IPS-20b (cell line): ENCODE data around the gene CIART.

Experiments
- H3K27ac ChIP-seq: one replicate; pipeline ENCODE4 v1.5.1; 2013; ENCODE audit warnings: low read length
- H3K27me3 ChIP-seq: 2 replicates; pipeline ENCODE4 v1.6.1; 2013; ENCODE audit warnings: mild to moderate bottlenecking, low read length, inconsistent platforms; ENCODE audit not compliant: insufficient read depth
- H3K36me3 ChIP-seq: 2 replicates; pipeline ENCODE4 v1.6.1; 2013; ENCODE audit warnings: low read depth, mild to moderate bottlenecking, inconsistent platforms, low read length, moderate library complexity; ENCODE audit not compliant: insufficient read depth
- H3K4me1 ChIP-seq: 2 replicates; pipeline ENCODE4 v1.6.1; 2013; ENCODE audit warnings: mild to moderate bottlenecking, control low read depth, inconsistent platforms, low read length, moderate library complexity; ENCODE audit not compliant: insufficient read depth
- H3K4me3 ChIP-seq: 2 replicates; pipeline ENCODE4 v1.5.1; 2013; ENCODE audit warnings: mild to moderate bottlenecking, low read length, inconsistent platforms
- H3K9ac ChIP-seq: 2 replicates; pipeline ENCODE4 v1.6.1; 2013; ENCODE audit warnings: low read depth, mild to moderate bottlenecking, inconsistent platforms, low read length, moderate library complexity
- H3K9me3 ChIP-seq: 2 replicates; pipeline ENCODE4 v1.6.1; 2013; ENCODE audit warnings: mild to moderate bottlenecking, low read depth, low read length, inconsistent platforms; ENCODE audit not compliant: insufficient read depth

Gene CIART

GRCh38 chr1:150267896-150268295, 14.5 kb upstream of the CIART start:
- peak overlapping the region; percentile 84 for H3K27ac ChIP-seq

GRCh38 chr1:150268340-150268704, 14.0 kb upstream of the CIART start:
- Histone ChIP-seq H3K4me3 (peak overlapping the region; percentile 97), H3K36me3 (peaks cover 40% of the 10 kb centered on the region), H3K9me3 (no peaks in the 10 kb centered on the region), H3K9ac (peak overlapping the region; percentile 96), H3K27ac (peak overlapping the region; percentile 84), H3K27me3 (no peaks in the 10 kb centered on the region), H3K4me1 (peaks cover 13% of the 10 kb centered on the region; the same call in 1 of the 2 replicates)

More at GRCh38 chr1:150267896-150268295, 14.5 kb upstream of the CIART start:
- Histone ChIP-seq H3K27me3 (no peaks in the 10 kb centered on the region), H3K36me3 (peaks cover 45% of the 10 kb centered on the region), H3K4me1 (peaks cover 10% of the 10 kb centered on the region; the same call in 1 of the 2 replicates), H3K4me3 (peak overlapping the region; percentile 97), H3K9me3 (no peaks in the 10 kb centered on the region), H3K9ac (peak overlapping the region; percentile 96)

GRCh38 chr1:150268705-150269403, 13.5 kb upstream of the CIART start, which contains the start of gene APH1A:
TSS of gene APH1A (minus strand) at chr1:150269016. CDS start at chr1:150268810, 206 bp downstream.
- Histone ChIP-seq H3K4me1 (peaks cover 15% of the 10 kb centered on the region; the same call in 1 of the 2 replicates), H3K36me3 (peaks cover 35% of the 10 kb centered on the region), H3K9me3 (no peaks in the 10 kb centered on the region), H3K4me3 (peak within 1 kb of the TSS; percentile 97), H3K27ac (peak within 1 kb of the TSS; percentile 84), H3K27me3 (no peaks in the 10 kb centered on the region), H3K9ac (peak within 1 kb of the TSS; percentile 96)

- Histone ChIP-seq H3K9me3 (no peaks in the 10 kb centered on the region), H3K27me3 (no peaks in the 10 kb centered on the region), H3K27ac (peak overlapping the region; percentile 83), H3K36me3 (peaks cover 29% of the 10 kb centered on the region), H3K4me3 (peak overlapping the region; percentile 97), H3K4me1 (peaks cover 15% of the 10 kb centered on the region; the same call in 1 of the 2 replicates), H3K9ac (peak overlapping the region; percentile 96; the same call in 1 of the 2 replicates)
Observed at GRCh38 chr1:150269451-150269850, 12.9 kb upstream of the CIART start.

GRCh38 chr1:150271291-150271959, 10.9 kb upstream of the CIART start:
- Histone ChIP-seq H3K4me1 (peaks cover 15% of the 10 kb centered on the region; the same call in 1 of the 2 replicates), H3K4me3 (no peak overlapping the region), H3K36me3 (peaks cover 16% of the 10 kb centered on the region), H3K27me3 (no peaks in the 10 kb centered on the region), H3K27ac (no peak overlapping the region), H3K9me3 (no peaks in the 10 kb centered on the region), H3K9ac (no peak overlapping the region)

- H3K36me3 ChIP-seq, result 0 out of 2 replicates have a peak, but pooled peaks cover 9% of the 10 kb centered on the region
- peaks cover 12% of the 10 kb centered on the region; the same call in 1 of the 2 replicates for H3K4me1 ChIP-seq
- H3K27ac ChIP-seq, result no peak overlapping the region
- H3K9ac ChIP-seq, result peak overlapping the region; percentile 78; the same call in 1 of the 2 replicates
- H3K27me3 ChIP-seq, result no peaks in the 10 kb centered on the region
- H3K4me3 ChIP-seq, result peak overlapping the region; percentile 69
- no peaks in the 10 kb centered on the region for H3K9me3 ChIP-seq
Observed at GRCh38 chr1:150273311-150273710, 9.0 kb upstream of the CIART start.

- H3K4me1 ChIP-seq, result no peaks in the 10 kb centered on the region
- no peak overlapping the region for H3K27ac ChIP-seq
- no peak overlapping the region for H3K9ac ChIP-seq
- peaks cover 12% of the 10 kb centered on the region for H3K27me3 ChIP-seq
- H3K36me3 ChIP-seq, result peaks cover 18% of the 10 kb centered on the region; the same call in 1 of the 2 replicates
- H3K9me3 ChIP-seq, result no peaks in the 10 kb centered on the region
- no peak overlapping the region for H3K4me3 ChIP-seq
Observed at GRCh38 chr1:150280138-150280707, 2.1 kb upstream of the CIART start.

- H3K36me3 ChIP-seq, result peaks cover 15% of the 10 kb centered on the region; the same call in 1 of the 2 replicates
- no peaks in the 10 kb centered on the region for H3K9me3 ChIP-seq
- peaks cover 12% of the 10 kb centered on the region for H3K27me3 ChIP-seq
- H3K9ac ChIP-seq, result peak overlapping the region; percentile 78; the same call in 1 of the 2 replicates
- peak overlapping the region; percentile 42 for H3K27ac ChIP-seq
- H3K4me1 ChIP-seq, result no peaks in the 10 kb centered on the region
- peak overlapping the region; percentile 72 for H3K4me3 ChIP-seq
Observed at GRCh38 chr1:150281221-150281757, 1.1 kb upstream of the CIART start.

- H3K9ac ChIP-seq, result peak overlapping the region; percentile 66; the same call in 1 of the 2 replicates
- H3K27ac ChIP-seq, result no peak overlapping the region
- H3K4me3 ChIP-seq, result peak overlapping the region; percentile 71
Observed at GRCh38 chr1:150282558-150282958, 204 bp downstream of the CIART start.

GRCh38 chr1:150283260-150283659, 906 bp downstream of the CIART start:
- Histone ChIP-seq H3K27ac (no peak overlapping the region), H3K4me3 (peak overlapping the region; percentile 71), H3K9ac (peak overlapping the region; percentile 66; the same call in 1 of the 2 replicates)

More at GRCh38 chr1:150282558-150282958, 204 bp downstream of the CIART start:
- Histone ChIP-seq H3K27me3 (peaks cover 12% of the 10 kb centered on the region), H3K36me3 (peaks cover 16% of the 10 kb centered on the region; the same call in 1 of the 2 replicates), H3K9me3 (no peaks in the 10 kb centered on the region), H3K4me1 (no peaks in the 10 kb centered on the region)

GRCh38 chr1:150288382-150288781, 6.0 kb downstream of the CIART start:
- Histone ChIP-seq H3K9ac (no peak overlapping the region), H3K9me3 (no peaks in the 10 kb centered on the region), H3K36me3 (peaks cover 16% of the 10 kb centered on the region; the same call in 1 of the 2 replicates), H3K27ac (no peak overlapping the region), H3K27me3 (peaks cover 4% of the 10 kb centered on the region), H3K4me1 (peaks cover 3% of the 10 kb centered on the region; the same call in 1 of the 2 replicates), H3K4me3 (no peak overlapping the region)

More at GRCh38 chr1:150283260-150283659, 906 bp downstream of the CIART start:
- no peaks in the 10 kb centered on the region for H3K4me1 ChIP-seq
- H3K27me3 ChIP-seq, result peaks cover 12% of the 10 kb centered on the region
- peaks cover 16% of the 10 kb centered on the region; the same call in 1 of the 2 replicates for H3K36me3 ChIP-seq
- no peaks in the 10 kb centered on the region for H3K9me3 ChIP-seq
